Ishikawa (cell line): ENCODE data around the gene CNIH1.

Experiments
- CEBPB ChIP-seq: IDR thresholded peaks from 2 replicates; pipeline ENCODE4 v1.6.1; 2012
- CREB1 ChIP-seq: IDR thresholded peaks from 2 replicates; pipeline ENCODE4 v1.6.1; 2012; ENCODE audit warnings: low read depth
- EGR1 ChIP-seq: IDR thresholded peaks from 2 replicates; pipeline ENCODE4 v1.6.1; 2012
- EP300 ChIP-seq: IDR thresholded peaks from 2 replicates; pipeline ENCODE4 v1.6.1; 2012; ENCODE audit warnings: borderline replicate concordance
- FOXM1 ChIP-seq: IDR thresholded peaks from 2 replicates; pipeline ENCODE4 v1.6.1; 2012; ENCODE audit warnings: low read depth, borderline replicate concordance
- NFIC ChIP-seq: IDR thresholded peaks from 2 replicates; pipeline ENCODE4 v1.6.1; 2012
- RAD21 ChIP-seq: IDR thresholded peaks from 2 replicates; pipeline ENCODE4 v1.6.1; 2012; ENCODE audit warnings: low read depth
- TAF1 ChIP-seq: IDR thresholded peaks from 2 replicates; pipeline ENCODE4 v1.6.1; 2012; ENCODE audit warnings: low read depth, mild to moderate bottlenecking
- TCF12 ChIP-seq: IDR thresholded peaks from 2 replicates; pipeline ENCODE4 v1.6.1; 2012; ENCODE audit warnings: low read depth
- TEAD4 ChIP-seq: IDR thresholded peaks from 2 replicates; pipeline ENCODE4 v1.6.1; 2012
- YY1 ChIP-seq: IDR thresholded peaks from 2 replicates; pipeline ENCODE4 v1.6.1; 2012; ENCODE audit warnings: low read depth
- ZBTB7A ChIP-seq: IDR thresholded peaks from 2 replicates; pipeline ENCODE4 v1.6.1; 2012; ENCODE audit warnings: low read depth
- TF ChIP-seq, protein P1 (sequence below): IDR thresholded peaks from 2 replicates; pipeline ENCODE4 v1.6.1; 2012
- TF ChIP-seq, protein P2 (sequence below): IDR thresholded peaks from 2 replicates; pipeline ENCODE4 v1.6.1; 2012
- TF ChIP-seq, protein P3 (sequence below): IDR thresholded peaks from 2 replicates; pipeline ENCODE4 v1.6.1; 2012; ENCODE audit warnings: low read depth, mild to moderate bottlenecking

The CNIH1 gene

DNA sequence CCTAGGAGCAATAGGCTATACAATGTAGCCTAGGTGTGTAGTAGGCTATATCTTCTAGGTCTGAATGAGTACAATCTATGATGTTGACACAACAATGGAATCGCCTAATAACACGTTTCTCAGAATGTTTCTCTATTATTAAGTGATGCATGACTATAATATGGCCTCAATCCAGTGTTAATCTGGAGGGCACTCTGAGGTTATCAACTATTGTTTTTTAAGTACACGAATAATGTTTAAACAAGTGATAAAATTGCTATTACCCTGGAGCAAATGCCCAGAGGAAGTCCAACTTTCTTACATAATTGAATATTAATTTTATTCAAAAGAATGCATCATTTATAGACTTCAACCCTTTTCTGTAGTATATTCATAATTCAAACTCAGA is 16.4 kb upstream of the CNIH1 start:
- TF ChIP-seq EGR1 = no peak
- TF ChIP-seq RAD21 = no peak
- TF ChIP-seq YY1 = no peak
- no peak for TF ChIP-seq ZBTB7A
- no peak for TF ChIP-seq CEBPB

DNA sequence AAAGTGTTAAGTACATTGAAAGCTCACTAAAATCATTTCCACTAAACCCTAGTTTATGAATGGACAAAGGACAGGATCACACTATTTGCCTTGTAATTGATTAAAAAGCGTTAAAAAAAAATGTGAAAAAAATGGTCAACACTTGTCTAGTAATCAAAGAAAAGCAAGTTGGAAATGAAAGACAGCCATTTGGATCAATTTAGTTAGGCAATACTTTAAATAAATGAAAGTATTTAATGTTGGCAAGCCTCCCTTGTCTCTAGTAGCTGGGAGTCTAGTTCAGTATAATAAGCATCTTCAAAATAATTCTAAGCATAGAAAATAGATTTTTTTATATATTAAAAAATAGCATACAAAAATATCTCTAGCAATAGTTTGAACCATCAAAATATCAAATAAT is 14.2 kb upstream of the CNIH1 start:
- TF ChIP-seq FOXM1 (no peak), CEBPB (no peak), NFIC (no peak), TAF1 (no peak), CREB1 (no peak), TEAD4 (no peak), EGR1 (no peak), ZBTB7A (no peak), YY1 (no peak), RAD21 (no peak), TCF12 (no peak), EP300 (no peak)
- TF ChIP-seq, protein P1, sequence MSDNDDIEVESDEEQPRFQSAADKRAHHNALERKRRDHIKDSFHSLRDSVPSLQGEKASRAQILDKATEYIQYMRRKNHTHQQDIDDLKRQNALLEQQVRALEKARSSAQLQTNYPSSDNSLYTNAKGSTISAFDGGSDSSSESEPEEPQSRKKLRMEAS = no peak
- TF ChIP-seq, protein P2, sequence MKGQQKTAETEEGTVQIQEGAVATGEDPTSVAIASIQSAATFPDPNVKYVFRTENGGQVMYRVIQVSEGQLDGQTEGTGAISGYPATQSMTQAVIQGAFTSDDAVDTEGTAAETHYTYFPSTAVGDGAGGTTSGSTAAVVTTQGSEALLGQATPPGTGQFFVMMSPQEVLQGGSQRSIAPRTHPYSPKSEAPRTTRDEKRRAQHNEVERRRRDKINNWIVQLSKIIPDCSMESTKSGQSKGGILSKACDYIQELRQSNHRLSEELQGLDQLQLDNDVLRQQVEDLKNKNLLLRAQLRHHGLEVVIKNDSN = no peak
- TF ChIP-seq, protein P3, sequence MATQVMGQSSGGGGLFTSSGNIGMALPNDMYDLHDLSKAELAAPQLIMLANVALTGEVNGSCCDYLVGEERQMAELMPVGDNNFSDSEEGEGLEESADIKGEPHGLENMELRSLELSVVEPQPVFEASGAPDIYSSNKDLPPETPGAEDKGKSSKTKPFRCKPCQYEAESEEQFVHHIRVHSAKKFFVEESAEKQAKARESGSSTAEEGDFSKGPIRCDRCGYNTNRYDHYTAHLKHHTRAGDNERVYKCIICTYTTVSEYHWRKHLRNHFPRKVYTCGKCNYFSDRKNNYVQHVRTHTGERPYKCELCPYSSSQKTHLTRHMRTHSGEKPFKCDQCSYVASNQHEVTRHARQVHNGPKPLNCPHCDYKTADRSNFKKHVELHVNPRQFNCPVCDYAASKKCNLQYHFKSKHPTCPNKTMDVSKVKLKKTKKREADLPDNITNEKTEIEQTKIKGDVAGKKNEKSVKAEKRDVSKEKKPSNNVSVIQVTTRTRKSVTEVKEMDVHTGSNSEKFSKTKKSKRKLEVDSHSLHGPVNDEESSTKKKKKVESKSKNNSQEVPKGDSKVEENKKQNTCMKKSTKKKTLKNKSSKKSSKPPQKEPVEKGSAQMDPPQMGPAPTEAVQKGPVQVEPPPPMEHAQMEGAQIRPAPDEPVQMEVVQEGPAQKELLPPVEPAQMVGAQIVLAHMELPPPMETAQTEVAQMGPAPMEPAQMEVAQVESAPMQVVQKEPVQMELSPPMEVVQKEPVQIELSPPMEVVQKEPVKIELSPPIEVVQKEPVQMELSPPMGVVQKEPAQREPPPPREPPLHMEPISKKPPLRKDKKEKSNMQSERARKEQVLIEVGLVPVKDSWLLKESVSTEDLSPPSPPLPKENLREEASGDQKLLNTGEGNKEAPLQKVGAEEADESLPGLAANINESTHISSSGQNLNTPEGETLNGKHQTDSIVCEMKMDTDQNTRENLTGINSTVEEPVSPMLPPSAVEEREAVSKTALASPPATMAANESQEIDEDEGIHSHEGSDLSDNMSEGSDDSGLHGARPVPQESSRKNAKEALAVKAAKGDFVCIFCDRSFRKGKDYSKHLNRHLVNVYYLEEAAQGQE = no peak

DNA sequence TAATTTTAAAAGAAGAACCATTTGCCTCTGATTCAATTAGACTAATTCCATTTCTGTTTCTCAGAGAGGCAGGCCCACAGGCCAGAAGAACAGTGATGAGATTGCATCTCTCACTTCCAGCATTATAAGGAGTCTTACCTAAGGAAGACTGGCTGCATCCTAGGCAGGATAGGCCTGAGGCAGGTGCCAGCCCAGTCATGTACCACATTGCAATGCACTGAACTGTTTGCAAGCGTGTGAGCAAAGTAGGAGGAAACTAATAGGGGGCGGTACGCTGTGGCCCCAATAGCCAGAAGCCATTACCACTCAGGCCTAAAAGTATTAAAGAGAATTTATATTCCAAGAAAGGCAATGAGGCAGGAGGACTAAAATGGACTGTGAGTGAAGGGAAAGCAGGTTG is 12.1 kb upstream of the CNIH1 start:
- TF ChIP-seq CEBPB (no peak), TAF1 (no peak), EP300 (no peak), RAD21 (no peak), YY1 (no peak), TEAD4 (no peak), EGR1 (no peak), CREB1 (no peak), ZBTB7A (no peak), NFIC (no peak), TCF12 (no peak)
- TF ChIP-seq, protein P1 = no peak
- TF ChIP-seq, protein P2 = no peak

DNA sequence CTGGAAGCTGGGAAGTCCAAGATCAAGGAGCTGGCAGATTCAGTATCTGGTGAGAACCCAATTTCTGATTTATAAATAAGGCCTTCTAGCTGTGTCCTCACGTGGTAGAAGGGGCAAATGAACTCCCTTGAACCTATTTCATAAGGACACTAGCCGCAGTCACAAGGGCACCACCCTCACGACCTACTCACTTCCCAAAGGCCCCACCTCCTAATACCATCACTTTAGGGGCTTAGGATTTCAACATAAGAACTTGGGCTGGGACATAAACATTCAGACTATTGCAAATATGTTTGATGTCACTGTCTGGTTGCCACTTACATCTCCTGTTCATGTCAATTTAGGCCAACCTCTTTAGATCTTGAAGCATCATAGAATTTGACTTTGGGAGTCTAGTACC is 10.8 kb upstream of the CNIH1 start:
- TF ChIP-seq TCF12 (no peak), FOXM1 (no peak), YY1 (no peak), TEAD4 (no peak), ZBTB7A (no peak), TAF1 (no peak), CEBPB (no peak), EGR1 (no peak), CREB1 (no peak), RAD21 (no peak), EP300 (no peak), NFIC (no peak)
- TF ChIP-seq, protein P3 = no peak
- TF ChIP-seq, protein P2 = no peak
- TF ChIP-seq, protein P1 = no peak

DNA sequence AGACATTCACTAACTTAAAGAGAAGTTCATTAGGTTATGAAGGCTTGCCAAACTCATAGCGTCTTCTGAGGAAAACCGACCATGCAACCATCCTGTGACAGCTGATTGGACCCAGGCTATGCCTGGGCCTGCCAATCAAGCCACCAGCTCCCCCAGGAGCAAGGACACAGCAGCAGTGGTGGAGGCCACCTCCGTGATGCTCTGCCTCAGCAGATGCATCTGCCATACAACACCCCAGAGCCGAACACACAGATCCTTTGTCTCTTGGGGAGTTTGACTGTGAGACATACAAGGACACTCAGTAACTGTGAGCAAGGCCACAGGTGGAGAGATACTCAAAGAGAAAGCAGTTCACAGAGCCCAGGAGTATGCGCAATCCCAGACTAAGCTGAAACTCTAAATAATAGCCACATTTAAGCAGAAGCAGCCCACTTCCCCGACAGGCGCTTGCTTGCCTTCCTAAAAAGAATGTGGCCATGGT is 10.0 kb upstream of the CNIH1 start:
- TF ChIP-seq RAD21 (no peak), TCF12 (no peak), EGR1 (no peak), YY1 (no peak), CREB1 (no peak), TEAD4 (no peak), FOXM1 (no peak), NFIC (no peak), ZBTB7A (no peak), EP300 (no peak), CEBPB (no peak), TAF1 (no peak)
- TF ChIP-seq, protein P1 = no peak
- TF ChIP-seq, protein P2 = no peak
- TF ChIP-seq, protein P3 = no peak
